HG03103 (cell line): ENCODE measurements around the gene SEMA4D.

ENCODE experiments used
- ATAC-seq: cut with Tn5 transposase; IDR thresholded peaks from one replicate; pipeline ENCODE4 v1.9.1; 2021; ENCODE audit warnings: low read depth; ENCODE audit not compliant: unreplicated experiment

Gene SEMA4D

DNA sequence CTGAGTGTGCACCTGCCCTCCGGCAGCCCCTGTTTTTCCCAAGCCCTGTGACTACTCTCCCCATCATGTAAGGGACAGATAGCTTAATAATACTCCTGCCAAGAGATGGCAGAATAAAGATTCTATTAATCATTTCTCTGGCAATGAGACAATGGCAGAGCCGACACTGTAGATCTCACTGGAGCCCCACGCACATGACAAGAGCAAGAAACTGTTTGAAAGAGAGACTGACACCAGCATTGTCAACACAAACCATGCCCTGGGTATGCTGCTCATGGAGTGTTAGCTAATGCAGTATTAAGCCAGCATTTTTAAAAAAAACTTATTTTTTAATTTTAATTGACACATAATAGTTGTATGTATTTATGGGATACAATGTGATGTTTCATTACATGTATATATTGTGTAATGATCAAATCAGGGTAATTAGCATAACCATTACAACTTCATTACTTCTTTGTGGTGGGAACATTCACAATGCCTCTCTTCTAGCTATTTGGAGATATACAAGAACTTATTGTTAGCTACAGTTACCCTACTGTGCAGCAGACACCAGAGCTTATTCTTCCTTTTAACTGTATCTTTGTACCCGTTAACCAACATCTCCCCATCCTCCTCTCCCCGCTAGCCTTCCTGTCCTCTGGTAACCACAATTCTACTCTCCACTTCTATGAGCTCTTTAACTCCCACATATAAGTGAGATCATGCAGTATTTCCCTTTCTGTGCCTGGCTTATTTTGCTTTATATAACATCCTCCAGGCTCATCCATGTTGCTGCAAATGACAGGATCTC is 31.5 kb upstream of the SEMA4D start:
- no peak for ATAC-seq

DNA sequence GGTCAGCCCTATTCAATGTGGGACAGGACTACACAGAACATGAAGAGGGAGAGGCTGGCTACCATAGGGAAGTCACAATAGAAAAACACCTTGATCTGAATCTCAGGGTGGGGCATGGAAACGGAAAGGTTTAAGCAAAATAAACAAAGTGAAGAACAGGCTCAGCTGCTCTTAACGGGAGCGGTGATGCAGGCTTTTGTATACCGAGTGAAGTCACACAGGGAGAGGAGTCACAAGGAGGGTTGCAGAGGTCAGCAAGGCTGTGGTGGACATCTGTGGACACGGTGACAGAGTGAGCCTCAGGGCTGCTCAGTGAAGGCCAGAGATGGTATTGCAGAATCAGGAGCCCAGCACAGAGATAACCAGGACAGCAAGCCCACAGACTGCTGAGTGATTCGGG is 30.6 kb upstream of the SEMA4D start:
- no peak for ATAC-seq

GRCh38 chr9:89528131-89528530 is 30.2 kb upstream of the SEMA4D start:
- no peak for ATAC-seq

GRCh38 chr9:89527084-89527483 is 29.2 kb upstream of the SEMA4D start:
- ATAC-seq: no peak

DNA sequence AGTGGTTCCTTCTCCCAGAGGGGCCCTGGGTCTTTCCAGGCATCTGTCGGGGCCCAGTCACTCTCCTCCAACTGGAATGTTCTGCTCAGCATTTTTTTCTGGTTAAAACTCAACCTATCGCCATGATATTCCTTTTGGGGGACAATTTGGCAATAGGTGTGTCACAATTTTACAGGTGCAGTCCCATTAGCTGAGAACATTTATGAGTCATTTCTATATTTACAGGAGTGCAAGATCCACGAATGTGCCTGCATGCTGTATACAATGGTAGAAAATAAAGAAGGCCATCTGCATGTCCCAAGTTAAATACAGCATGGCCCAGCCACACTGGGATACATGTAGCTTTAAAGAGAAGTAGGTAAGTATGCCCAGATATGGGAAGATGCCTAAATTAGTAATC is 28.8 kb upstream of the SEMA4D start:
- ATAC-seq: no peak

GRCh38 chr9:89525446-89526374 is 27.8 kb upstream of the SEMA4D start:
- ATAC-seq: no peak

- no peak for ATAC-seq
Observed at GRCh38 chr9:89524963-89525362, 27.1 kb upstream of the SEMA4D start.

DNA sequence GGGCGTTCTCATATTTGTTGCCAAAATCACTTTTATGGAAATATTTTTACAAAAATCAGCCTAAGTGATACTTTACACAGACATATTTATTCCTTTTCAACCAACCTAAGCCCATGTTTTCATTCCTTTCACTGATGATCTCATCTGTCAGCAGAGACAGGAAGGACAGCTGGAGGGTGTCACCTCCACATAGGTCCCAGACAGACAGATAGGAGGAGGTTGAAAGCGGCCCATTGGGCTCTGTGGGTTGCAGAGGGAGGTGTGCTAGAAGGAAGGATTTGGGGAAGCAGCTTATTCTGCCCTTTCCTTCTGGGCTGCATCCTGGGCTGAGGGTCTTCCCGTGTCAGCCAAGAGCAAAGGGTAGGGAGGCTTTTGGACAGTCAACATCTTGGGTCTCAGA is 26.0 kb upstream of the SEMA4D start:
- no peak for ATAC-seq

- ATAC-seq: no peak
Observed at GRCh38 chr9:89522959-89523285, 25.0 kb upstream of the SEMA4D start.

DNA sequence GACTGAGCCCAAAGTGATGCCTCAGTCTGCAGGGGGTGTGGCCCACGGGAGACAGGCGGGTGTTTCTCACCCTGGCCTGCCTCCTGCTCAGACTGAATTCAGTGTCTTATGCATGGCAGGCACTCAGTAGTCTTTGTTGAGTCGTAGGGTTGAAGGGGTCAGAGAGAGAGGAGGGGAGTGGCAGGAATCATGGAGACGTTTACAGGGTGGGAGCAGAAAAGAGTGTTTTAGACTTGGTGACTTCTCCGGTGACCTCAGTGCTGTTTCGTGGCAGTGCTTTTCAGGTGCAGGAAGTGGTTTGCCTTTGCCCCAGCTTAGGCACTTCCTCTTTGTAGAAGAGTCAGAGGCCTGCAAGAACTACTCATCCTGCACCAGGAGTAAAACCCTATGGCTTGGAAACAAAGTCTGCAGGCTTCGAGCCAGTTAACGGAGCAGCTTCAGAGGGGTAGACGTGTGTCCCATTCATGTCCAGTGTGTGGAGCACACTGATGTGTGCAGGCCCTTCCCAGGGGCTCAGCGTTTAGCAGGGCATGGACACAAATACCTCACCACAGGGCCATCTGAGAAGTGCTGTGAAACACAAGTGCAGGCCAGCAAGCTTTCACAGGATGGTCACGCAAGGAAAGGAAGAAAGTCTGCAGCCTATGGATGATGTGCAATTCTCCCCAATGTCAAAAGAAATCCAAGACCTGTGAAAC is 24.5 kb upstream of the SEMA4D start:
- peak; percentile 90 for ATAC-seq

DNA sequence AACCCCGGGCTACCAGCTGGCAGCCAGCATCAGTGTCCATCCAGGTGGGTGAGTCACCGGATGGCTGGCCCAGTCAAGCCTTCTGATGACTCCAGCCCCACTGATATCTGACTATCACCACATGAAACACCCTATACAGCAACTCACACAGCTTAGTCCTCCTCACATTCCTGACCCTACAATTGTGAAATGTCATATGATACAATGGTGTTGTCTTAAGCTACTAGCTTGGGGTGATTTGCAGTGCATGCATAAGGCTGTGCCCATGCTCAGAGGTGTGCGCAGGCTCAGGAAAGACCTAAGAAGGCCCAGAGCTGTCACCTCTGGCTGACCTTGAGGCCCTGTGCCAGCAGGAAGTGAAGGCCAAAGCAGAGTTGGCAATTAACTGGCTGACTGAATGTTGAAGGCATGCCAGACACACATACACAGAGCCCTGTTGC is 21.5 kb upstream of the SEMA4D start:
- ATAC-seq: no peak

- ATAC-seq: no peak
Observed at GRCh38 chr9:89518466-89519365, 20.8 kb upstream of the SEMA4D start.

DNA sequence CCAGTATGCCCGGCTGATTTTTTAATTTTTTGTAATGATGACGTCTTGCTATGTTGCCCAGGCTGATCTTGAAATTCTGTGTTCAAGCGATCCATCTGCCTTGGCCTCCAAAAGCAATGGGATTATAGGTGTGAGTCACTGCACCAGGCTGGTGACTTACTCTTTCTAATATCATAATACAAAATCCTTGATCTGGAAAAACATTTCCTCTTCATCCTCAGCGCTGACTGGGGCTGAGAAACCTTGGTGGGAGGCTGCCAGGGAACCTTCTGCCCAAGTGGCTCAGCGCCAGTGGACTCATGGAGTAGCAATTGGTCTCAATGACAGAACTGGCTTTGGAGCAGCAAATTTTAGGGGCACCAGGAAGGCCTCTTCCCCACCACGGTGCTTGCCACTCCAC is 17.5 kb upstream of the SEMA4D start:
- ATAC-seq: no peak

DNA sequence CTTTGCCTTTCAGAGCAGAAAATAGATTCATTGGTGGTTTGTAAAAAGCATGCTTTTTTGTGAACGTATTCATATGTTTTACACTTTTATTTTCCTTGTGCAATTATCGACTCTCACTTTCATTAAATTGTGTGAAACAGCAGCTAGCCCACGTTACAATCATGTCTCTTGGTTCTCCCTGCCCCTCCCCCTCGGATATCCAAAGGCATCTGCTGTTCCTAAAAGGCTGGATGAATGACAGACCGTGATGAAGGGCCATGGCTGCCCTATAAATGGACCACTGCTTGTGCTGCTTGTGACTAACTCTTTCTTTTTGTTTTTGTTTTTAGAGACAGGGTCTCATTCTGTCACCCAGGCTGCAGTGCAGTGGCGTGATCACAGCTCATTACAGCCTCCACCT is 17.0 kb upstream of the SEMA4D start:
- ATAC-seq: no peak

- no peak for ATAC-seq
Observed at GRCh38 chr9:89514337-89514736, 16.4 kb upstream of the SEMA4D start.

DNA sequence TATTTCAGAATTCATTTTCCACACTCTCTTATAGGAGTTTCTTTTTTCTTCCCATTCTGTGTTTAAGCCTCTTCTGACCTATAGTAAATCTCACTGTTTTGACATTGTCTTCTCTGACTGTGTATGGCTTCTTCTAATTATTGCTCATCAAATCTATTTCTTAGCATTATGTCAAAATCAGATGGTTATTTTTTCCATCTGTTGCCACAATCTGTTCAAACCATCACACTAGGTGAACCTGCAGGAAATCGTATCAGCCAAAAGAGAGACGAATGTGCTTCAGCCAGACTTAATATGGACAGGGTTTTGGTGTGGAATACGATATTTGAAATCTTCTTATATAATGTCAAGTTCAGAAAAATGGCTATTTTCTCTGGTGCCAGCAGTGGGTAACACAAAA is 15.9 kb upstream of the SEMA4D start:
- ATAC-seq: no peak

GRCh38 chr9:89512382-89512781 is 14.5 kb upstream of the SEMA4D start:
- ATAC-seq: no peak

DNA sequence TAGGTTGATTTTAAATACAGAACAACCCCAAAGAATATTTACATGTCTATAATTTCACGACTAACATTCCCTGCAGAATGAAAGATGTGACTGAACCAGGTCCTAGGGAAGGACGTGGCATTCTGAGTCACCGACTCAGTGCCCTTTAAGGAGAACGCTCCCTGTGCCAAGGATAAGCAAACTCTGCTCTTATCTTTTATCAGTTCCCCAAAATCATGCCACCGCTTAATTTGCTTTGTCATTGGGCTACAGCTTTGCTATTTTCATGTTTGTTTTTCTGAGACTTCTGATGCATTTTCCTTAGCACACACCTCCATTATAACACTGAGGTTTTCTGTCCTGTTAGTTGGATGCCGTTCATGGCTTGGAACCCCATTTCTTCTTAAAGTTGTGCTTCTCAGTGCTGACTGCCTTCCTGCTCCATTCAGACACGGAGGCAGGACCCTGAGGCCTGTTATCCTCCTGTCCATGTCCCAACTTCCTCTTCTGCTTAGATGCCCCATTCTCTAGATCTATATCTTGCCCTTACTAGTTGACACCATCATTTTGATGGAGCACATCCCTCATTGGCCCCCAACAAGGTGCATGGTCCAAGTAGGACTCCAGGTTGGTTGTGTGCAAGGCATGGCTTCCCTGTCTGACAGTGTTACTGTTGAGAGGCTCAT is 11.2 kb upstream of the SEMA4D start:
- ATAC-seq: no peak

GRCh38 chr9:89505911-89506310 is 8.0 kb upstream of the SEMA4D start:
- no peak for ATAC-seq

DNA sequence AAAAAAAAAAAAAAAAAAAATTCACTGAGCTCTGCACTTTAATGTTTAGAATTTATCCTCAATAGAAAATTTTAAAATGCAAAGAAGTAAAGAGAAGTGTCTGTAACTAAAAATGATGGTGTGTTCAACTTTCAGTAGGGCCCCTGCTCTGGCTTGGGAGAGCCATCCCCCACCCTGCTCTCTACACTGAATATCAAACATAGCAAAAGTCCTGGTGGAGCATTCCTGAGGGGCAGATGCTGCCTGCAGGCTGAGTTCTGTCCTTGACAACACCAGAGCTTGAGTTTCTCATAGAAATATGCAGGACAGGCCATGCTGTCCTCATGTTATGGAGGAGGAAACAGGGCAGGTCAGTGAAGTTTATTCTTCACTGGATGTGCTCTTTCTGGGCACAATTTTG is 7.1 kb upstream of the SEMA4D start:
- no peak for ATAC-seq
